NCI-H2029 (cell line): ENCODE results near the gene ZG16B.

Source experiments
- DNase-seq: peaks from one replicate; lab custom pipeline; 2025; lab: John Stamatoyannopoulos, UW

The ZG16B gene

DNA sequence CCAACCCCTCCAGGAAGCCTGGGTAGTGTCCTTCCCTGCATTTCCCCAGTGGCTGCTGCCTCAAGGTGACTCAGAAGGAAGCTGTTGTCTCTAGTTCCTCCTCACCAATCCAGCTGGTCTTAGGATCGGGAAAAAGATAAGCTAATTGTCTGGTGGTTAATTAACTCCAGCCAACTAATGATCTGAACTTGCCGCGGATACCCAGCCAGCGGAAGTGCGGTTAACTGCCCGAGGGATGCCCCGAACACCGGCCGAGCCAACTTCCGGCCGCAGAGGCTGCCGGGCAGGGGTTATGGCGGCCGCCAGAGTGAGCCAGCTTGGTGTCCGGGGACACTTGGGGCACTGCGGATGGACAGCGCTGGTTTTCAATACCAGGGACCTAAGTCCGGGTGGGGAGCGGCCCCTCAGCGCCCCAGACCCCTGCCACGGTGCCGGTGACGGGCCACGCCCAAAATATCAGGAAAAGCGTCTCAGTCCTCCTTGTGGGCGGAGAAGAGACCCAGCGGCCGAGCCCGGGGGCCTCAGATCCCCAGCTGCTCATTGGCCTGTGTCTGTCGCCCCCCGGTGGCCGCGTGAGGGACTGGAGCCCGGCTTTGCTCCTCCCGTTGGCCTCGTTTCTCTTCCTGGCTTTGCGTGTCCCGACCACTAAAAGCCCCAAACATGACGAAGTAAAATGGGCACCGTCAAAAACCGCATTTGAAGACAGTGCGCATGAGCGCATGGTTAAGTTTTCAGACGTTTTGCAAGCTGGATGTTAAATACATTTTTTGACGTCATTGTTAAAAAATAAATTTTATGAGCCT, 38.1 kb downstream of the ZG16B start:
- DNase-seq = peak; percentile 75

DNA sequence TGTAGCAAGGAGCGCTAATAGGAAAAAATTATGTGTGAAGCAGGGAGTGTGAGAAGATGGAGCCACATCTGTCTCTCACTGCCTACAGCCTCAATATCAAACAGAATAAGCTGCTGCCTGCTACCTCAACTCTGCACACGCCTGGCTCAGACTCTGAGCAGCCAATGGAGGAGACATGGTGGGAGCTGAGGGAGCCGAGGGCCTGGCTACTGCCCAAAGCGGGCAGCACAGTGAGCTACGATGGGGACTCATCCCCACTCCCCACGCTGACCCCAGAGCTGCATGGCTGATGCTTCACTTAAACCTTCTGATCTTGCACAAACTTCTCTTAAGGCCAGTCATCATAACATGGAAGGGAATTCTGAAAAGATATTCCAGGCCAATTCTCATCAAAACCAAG, 41.8 kb downstream of the ZG16B start:
- DNase-seq = no peak

DNA sequence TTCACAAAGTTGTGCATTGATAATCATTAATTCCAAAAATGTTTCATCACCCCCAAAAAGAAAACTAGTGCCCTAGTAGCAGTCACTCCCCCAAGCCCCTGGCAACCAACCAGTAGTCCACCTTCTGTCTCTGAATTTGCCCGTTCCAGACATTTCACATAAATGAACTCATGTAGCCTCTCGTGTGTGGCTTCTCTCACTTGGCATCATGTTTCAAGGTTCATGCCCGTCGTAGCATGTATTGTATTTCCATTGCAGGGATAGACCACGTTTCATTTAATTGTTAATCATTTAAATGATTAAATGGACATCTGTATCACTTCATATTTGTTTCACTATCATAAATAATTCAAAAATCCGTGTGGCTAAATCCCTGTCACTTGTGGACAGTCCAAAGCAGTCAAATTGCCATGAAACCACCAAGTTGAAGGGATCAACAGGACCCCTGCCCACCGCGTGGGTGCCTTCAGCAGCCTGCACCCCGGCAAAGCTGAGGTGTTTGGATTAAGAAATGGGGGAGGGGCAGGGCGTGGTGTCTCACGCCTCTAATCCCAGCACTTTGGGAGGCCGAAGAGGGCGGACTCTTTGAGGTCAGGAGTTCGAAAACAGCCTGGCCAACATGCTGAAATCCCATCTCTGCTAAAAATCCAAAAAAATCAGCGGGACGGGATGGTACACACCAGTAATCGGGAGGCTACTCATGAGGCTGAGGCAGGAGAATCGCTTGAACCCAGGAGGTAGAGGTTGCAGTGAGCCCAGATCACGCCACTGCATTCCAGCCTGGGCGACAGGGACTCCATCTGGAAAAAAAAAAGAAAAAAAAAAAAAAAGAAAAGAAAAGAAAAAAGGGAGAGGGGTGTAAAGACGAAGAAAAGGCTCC, 44.2 kb downstream of the ZG16B start:
- no peak for DNase-seq

DNA sequence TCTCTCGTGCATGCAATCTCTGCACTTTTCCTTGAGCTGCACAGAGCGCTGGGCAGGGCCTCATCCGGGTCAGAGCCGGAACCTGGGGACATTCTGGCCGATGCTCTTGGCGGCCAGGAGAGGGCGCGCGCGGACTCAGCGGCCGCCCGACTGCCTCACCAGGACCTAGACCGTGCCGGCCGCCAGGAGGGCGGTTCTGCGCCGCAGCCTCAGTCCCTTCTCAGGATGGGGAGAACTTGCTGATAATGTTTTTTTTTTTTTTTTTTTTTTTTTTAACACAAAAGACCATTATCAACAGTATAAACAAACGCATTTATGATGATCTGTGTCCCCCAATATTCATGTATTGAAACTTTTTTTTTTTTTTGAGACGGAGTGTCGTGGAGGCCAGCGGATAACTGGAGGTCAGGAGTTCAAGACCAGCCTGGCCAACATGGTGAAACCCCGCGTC, 44.8 kb downstream of the ZG16B start:
- DNase-seq = peak; percentile 49

DNA sequence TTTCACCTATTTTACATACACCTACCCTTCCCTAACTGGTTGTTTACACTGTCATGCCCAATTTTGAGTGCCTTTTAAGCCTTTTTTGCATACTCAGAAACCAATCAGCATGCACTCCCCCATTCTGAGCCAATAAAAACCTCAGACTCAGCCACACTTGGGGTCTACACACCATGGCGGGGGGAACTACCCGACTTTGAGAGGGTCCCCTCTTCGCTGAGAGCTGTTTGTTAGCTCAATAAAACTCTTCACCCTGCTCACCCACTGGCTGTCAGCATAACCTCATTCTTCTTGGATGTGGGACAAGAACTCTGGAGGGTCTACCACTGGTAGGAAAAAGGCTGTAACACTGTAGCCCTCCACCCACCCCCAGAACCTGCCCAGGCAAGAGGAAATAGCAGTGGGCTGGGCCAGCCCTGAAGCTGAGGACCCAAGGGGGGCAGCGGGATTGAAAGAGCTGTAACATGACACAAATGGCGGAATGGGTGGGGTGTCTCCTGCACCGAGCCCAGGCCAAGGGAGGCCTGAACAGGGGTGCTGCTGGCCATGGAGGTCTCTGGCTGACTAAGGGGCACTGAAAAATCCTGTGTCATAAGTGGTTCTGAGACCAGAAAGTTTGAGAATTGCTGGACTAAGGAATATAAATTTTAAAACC, 49.9 kb downstream of the ZG16B start:
- no peak for DNase-seq
